NK-92 (cell line): Measurements from ENCODE around the gene KCNK1.

Source experiments
- DNase-seq: peaks from one replicate; lab custom pipeline; 2025; ENCODE audit not compliant: unreplicated experiment; lab: John Stamatoyannopoulos, UW

The KCNK1 gene

GRCh38 chr1:233635765-233636502 is 22.0 kb downstream of the KCNK1 start:
- DNase-seq = no peak

GRCh38 chr1:233636503-233636877 is 22.6 kb downstream of the KCNK1 start:
- DNase-seq = no peak

GRCh38 chr1:233638513-233638912 is 24.6 kb downstream of the KCNK1 start:
- DNase-seq = no peak

- DNase-seq = no peak
Observed at GRCh38 chr1:233639611-233640010, 25.7 kb downstream of the KCNK1 start.

DNA sequence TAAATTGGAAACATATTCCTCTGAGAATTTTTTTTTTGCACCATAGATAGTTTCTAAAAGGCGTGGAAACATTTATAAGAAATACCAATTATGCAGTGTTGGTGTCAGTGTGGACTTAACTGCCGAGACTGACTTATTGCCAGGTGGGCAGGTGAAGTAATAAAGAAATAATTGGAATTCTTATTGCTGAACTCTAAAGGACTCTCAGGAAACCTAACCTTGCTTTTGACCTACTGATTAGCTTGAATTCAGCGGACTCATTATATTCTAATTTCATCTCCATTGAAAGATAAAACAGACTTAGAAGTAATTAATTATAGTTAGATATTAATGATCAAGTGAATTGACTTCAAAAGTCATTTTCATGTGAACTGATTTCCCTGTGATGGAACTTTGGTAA is 26.3 kb downstream of the KCNK1 start:
- DNase-seq = no peak

GRCh38 chr1:233641029-233641428 is 27.1 kb downstream of the KCNK1 start:
- no peak for DNase-seq

DNA sequence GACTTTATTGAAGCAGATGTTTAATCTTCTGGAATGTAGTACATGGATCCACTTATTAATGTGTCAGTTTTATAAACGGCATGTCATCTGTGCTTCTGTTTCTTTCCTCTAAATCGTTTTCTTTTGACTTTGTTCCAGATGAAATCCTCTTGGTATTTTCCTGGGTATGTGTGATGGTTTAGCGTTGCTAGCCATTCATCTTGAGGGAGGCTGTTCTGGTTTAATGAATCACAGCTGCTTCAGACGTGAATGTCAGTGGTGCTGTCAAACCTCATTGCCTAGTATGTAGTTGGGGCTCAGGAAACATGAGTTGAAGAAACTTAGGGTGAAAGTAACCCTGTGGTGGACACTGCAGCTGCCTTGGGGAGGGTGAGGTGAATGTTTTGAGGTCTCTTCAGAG is 33.2 kb downstream of the KCNK1 start:
- DNase-seq = no peak

GRCh38 chr1:233647636-233648035 is 33.7 kb downstream of the KCNK1 start:
- DNase-seq = no peak

GRCh38 chr1:233651061-233651460 is 37.2 kb downstream of the KCNK1 start:
- DNase-seq = no peak

- no peak for DNase-seq
Observed at GRCh38 chr1:233651563-233652233, 37.8 kb downstream of the KCNK1 start.

- no peak for DNase-seq
Observed at GRCh38 chr1:233652526-233652925, 38.6 kb downstream of the KCNK1 start.

DNA sequence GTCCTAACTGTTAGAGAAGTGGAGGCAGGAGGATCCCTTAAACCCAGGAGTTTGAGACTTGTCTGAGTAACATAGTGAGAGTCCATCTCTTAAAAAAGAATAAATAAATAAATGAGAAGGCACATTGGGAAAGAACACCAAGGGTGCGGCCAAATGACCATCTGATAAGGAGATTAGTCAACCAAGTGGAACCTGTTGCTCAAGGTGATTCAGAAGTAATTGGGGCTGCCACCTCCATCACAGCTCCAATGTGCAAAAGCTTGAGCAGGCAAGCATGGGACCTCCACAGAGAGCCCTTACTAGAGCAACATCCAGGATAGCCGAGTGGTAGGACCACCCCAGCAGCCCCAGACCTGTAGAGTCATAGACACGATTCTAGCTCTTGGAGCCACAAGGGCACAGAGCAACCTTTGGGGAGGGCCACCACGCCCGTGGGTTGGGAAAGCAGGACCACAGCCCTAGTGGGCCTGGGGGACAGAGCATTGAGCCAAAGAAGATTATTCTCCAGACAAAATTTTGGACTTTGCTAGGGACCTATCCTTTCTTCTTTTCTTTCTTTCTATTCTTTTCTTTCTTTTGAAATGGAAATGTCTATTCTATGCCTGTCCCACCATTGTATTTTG is 40.9 kb downstream of the KCNK1 start:
- no peak for DNase-seq

- no peak for DNase-seq
Observed at GRCh38 chr1:233655301-233655740, 41.4 kb downstream of the KCNK1 start.

- no peak for DNase-seq
Observed at GRCh38 chr1:233656032-233656635, 42.2 kb downstream of the KCNK1 start.

DNA sequence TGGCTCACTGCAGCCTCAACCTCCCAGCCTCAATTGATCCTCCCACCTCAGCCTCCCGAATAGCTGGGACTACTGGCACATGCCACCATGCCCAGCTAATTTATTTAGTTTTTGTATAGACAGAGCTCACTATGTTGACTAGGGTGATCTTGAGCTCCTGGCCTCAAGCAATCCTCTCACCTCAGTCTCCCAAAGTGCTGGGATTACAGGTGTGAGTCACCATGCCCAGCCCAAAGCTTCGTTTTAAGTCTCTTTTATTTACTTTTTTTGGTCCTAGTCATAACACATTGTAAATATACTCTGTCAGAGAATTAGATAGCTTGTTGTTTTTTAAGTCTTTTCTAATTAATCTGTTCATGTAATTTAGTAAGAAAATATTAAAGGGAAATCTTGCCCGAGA is 42.8 kb downstream of the KCNK1 start:
- DNase-seq = no peak

DNA sequence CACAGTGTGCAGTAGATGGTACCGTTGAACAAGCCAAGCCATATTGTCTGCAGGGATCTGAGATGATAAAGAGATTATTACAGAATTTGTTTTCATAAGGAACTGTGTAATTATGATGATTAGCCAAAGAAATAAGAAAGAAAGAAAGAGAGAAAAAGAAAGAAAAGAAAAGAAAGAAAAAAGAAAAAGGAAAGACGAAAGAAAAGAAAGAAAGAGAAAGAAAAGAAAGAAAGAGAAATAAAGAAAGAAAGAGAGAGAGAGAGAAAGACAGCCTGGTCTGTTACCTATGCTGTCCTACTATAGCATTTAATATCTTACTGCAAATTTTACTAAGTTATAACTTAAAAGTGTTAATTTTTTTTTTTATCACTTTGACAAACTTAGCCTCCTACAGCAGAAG is 43.6 kb downstream of the KCNK1 start:
- no peak for DNase-seq

GRCh38 chr1:233659495-233659894 is 45.6 kb downstream of the KCNK1 start:
- DNase-seq = no peak

DNA sequence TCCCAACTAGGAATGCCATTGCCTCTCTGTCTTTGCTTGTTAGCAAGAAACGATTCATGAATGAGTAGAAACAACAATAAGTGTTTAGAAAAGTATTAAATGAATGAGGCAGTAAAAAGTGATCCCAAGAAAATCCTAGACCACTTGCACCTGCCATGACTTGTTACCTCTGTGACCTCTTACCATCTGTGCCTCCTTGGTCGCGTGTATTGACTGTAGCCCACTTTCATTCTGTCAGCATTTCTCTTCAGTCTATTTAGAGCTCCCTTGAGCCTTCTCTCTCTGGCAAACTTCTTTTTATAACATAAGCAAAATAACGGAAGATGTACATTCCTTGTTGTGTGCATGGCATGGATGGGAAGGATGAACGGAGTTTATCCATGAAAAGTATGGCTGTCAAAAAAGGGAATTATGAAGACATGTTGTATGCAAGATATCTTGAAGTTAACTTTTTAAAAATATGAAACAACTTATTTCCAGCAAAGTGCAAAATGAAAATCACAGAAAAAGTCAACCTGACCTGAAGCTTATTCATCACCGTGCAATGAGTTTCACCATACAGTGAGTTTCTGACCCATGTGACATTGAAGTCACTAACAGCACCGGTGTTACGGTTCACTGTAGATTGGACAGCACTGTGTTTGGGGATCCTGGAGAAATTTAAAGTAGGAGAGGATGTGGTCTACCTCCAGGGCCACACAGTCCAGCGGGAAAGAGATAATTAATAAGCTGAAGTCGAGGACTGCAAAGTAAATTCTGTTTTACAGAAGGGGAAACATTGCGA is 47.7 kb downstream of the KCNK1 start:
- DNase-seq = no peak

GRCh38 chr1:233662575-233663304 is 48.8 kb downstream of the KCNK1 start:
- DNase-seq = no peak

- DNase-seq = no peak
Observed at GRCh38 chr1:233664253-233664652, 50.3 kb downstream of the KCNK1 start.
